HEK293T (cell line): ENCODE measurements around the gene PEX10.

Source experiments
- CTCF ChIA-PET: fragments of 350-600 bp; formaldehyde crosslinking; extraction: SDS; loops from one replicate; lab custom pipeline; 2021; ENCODE audit warnings: antibody characterized with exemption, inconsistent platforms; lab: Yijun Ruan, JAX
- POLR2A ChIA-PET: fragments of 350-600 bp; formaldehyde crosslinking; extraction: SDS; loops from one replicate; lab custom pipeline; 2020; ENCODE audit warnings: antibody characterized with exemption, inconsistent platforms; lab: Yijun Ruan, JAX
- DNase-seq: peaks from one replicate; pipeline ENCODE4 v3.0.0; 2012; ENCODE audit warnings: mixed read lengths; ENCODE audit errors: extremely low spot score
- ARNT ChIP-seq: fragments of 450-650 bp; IDR thresholded peaks from 2 replicates; pipeline ENCODE4 v1.6.1; 2017; ENCODE audit warnings: mild to moderate bottlenecking
- BHLHE40 ChIP-seq: fragments of 450-650 bp; IDR thresholded peaks from 2 replicates; pipeline ENCODE4 v1.6.1; 2016; ENCODE audit warnings: mild to moderate bottlenecking, moderate library complexity, borderline replicate concordance
- CTBP1 ChIP-seq: fragments of 450-650 bp; IDR thresholded peaks from 2 replicates; pipeline ENCODE4 v1.6.1; 2016; ENCODE audit warnings: borderline replicate concordance
- ELF4 ChIP-seq: fragments of 450-650 bp; IDR thresholded peaks from 2 replicates; pipeline ENCODE4 v1.6.1; 2017; ENCODE audit warnings: antibody characterized with exemption
- FOXA1 ChIP-seq: fragments of 450-650 bp; IDR thresholded peaks from 2 replicates; pipeline ENCODE4 v1.6.1; 2016; ENCODE audit warnings: mild to moderate bottlenecking
- FOXK2 ChIP-seq: fragments of 450-650 bp; IDR thresholded peaks from 2 replicates; pipeline ENCODE4 v1.6.1; 2016; ENCODE audit warnings: mild to moderate bottlenecking
- FOXM1 ChIP-seq: fragments of 450-650 bp; IDR thresholded peaks from 2 replicates; pipeline ENCODE4 v1.6.1; 2017; ENCODE audit warnings: mild to moderate bottlenecking, borderline replicate concordance
- HDGF ChIP-seq: fragments of 450-650 bp; IDR thresholded peaks from 2 replicates; pipeline ENCODE4 v1.6.1; 2017; ENCODE audit warnings: antibody characterized with exemption, borderline replicate concordance
- L3MBTL2 ChIP-seq: fragments of 450-650 bp; conservative IDR thresholded peaks from 2 replicates; pipeline ENCODE4 v1.6.1; 2016; ENCODE audit warnings: mild to moderate bottlenecking
- LEF1 ChIP-seq: fragments of 450-650 bp; IDR thresholded peaks from 2 replicates; pipeline ENCODE4 v1.6.1; 2017; ENCODE audit warnings: mild to moderate bottlenecking, borderline replicate concordance
- NFRKB ChIP-seq: fragments of 450-650 bp; IDR thresholded peaks from 2 replicates; pipeline ENCODE4 v1.6.1; 2016; ENCODE audit warnings: mild to moderate bottlenecking, moderate library complexity
- SP1 ChIP-seq: fragments of 450-650 bp; IDR thresholded peaks from 2 replicates; pipeline ENCODE4 v1.6.1; 2017
- SUZ12 ChIP-seq: fragments of 450-650 bp; IDR thresholded peaks from 2 replicates; pipeline ENCODE4 v1.6.1; 2016; ENCODE audit warnings: mild to moderate bottlenecking
- TARDBP ChIP-seq: fragments of 450-650 bp; IDR thresholded peaks from 2 replicates; pipeline ENCODE4 v1.6.1; 2016
- ZNF384 ChIP-seq: fragments of 450-650 bp; IDR thresholded peaks from 2 replicates; pipeline ENCODE4 v1.6.1; 2016
- TF ChIP-seq, protein P1 (sequence below): fragments of 450-650 bp; IDR thresholded peaks from 2 replicates; pipeline ENCODE4 v1.6.1; 2016

The PEX10 gene

GRCh38 chr1:2448098-2448445, 35.7 kb upstream of the PEX10 start:
- DNase-seq, result no peak
- no peak for TF ChIP-seq SUZ12
- no peak for TF ChIP-seq ARNT
- no peak for TF ChIP-seq NFRKB
- TF ChIP-seq ZNF384, result no peak
- TF ChIP-seq FOXM1, result no peak
- CTCF ChIA-PET, result no interaction called here
- POLR2A ChIA-PET, result interaction anchor here (1.1 to 1.4 kb wide), 3 partner anchors 16 to 78 kb away, joined by 3 read pairs; partner anchors contain the start of gene PANK4

GRCh38 chr1:2447276-2448097, 35.1 kb upstream of the PEX10 start:
- no peak for DNase-seq
- TF ChIP-seq FOXK2, result no peak
- no peak for TF ChIP-seq LEF1
- no peak for TF ChIP-seq TARDBP
- TF ChIP-seq, protein P1, sequence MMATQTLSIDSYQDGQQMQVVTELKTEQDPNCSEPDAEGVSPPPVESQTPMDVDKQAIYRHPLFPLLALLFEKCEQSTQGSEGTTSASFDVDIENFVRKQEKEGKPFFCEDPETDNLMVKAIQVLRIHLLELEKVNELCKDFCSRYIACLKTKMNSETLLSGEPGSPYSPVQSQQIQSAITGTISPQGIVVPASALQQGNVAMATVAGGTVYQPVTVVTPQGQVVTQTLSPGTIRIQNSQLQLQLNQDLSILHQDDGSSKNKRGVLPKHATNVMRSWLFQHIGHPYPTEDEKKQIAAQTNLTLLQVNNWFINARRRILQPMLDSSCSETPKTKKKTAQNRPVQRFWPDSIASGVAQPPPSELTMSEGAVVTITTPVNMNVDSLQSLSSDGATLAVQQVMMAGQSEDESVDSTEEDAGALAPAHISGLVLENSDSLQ, result no peak
- no peak for TF ChIP-seq L3MBTL2
- TF ChIP-seq FOXA1, result no peak
- TF ChIP-seq BHLHE40, result no peak
- no peak for TF ChIP-seq FOXM1
- no peak for TF ChIP-seq CTBP1
- no peak for TF ChIP-seq ELF4
- ChIA-PET POLR2A (interaction anchor here (0.8 to 2.0 kb wide), 6 partner anchors 17 to 138 kb away, joined by 3 to 11 read pairs (median 3); partner anchors contain the start of gene PANK4), CTCF (no interaction called here)

GRCh38 chr1:2446861-2447260, 34.5 kb upstream of the PEX10 start:
- TF ChIP-seq, protein P1, result no peak
- TF ChIP-seq FOXA1, result no peak
- no peak for TF ChIP-seq HDGF
- TF ChIP-seq FOXM1, result no peak
- no peak for TF ChIP-seq CTBP1
- no peak for TF ChIP-seq ELF4
- TF ChIP-seq BHLHE40, result no peak
- no peak for TF ChIP-seq ZNF384
- no peak for TF ChIP-seq LEF1
- no peak for TF ChIP-seq FOXK2
- no peak for TF ChIP-seq SP1
- no peak for TF ChIP-seq SUZ12
- no peak for TF ChIP-seq ARNT
- no peak for TF ChIP-seq NFRKB
- CTCF ChIA-PET, result interaction anchor here (0.7 to 0.8 kb wide), 2 partner anchors 13 to 86 kb away, joined by 3 read pairs; no protein-coding TSS in a partner anchor
- POLR2A ChIA-PET, result interaction anchor here (0.8 to 2.0 kb wide), 4 partner anchors 28 to 139 kb away, joined by 3 to 11 read pairs (median 3); partner anchors contain the start of gene PANK4
- DNase-seq, result no peak

- POLR2A ChIA-PET, result interaction anchor here (1.1 to 2.0 kb wide), 2 partner anchors 80 to 139 kb away, joined by 3 to 11 read pairs; partner anchors contain the start of gene PANK4
Measured at GRCh38 chr1:2446394-2446793, 34.0 kb upstream of the PEX10 start.

GRCh38 chr1:2445823-2446215, 33.5 kb upstream of the PEX10 start:
- DNase-seq, result no peak
- ChIA-PET POLR2A (interaction anchor here (2.0 kb wide), 1 partner anchor 80 kb away, joined by 11 read pairs; the partner anchor contains the start of gene PANK4), CTCF (no interaction called here)
- TF ChIP-seq L3MBTL2, result no peak
- TF ChIP-seq, protein P1, result no peak

More at GRCh38 chr1:2446394-2446793, 34.0 kb upstream of the PEX10 start:
- CTCF ChIA-PET, result interaction anchor here (0.7 to 0.8 kb wide), 2 partner anchors 12 to 87 kb away, joined by 3 read pairs; no protein-coding TSS in a partner anchor
- TF ChIP-seq CTBP1, result no peak
- DNase-seq, result no peak

GRCh38 chr1:2445162-2445822, 32.9 kb upstream of the PEX10 start:
- CTCF ChIA-PET, result no interaction called here

More at GRCh38 chr1:2445162-2445822, 32.9 kb upstream of the PEX10 start:
- DNase-seq, result no peak
- no peak for TF ChIP-seq LEF1
- TF ChIP-seq SP1, result no peak
- no peak for TF ChIP-seq ZNF384
- no peak for TF ChIP-seq CTBP1
- TF ChIP-seq ELF4, result no peak
- no peak for TF ChIP-seq HDGF
- TF ChIP-seq FOXM1, result no peak
- no peak for TF ChIP-seq FOXK2
- TF ChIP-seq L3MBTL2, result no peak
- no peak for TF ChIP-seq BHLHE40
- TF ChIP-seq, protein P1, result no peak
- no peak for TF ChIP-seq ARNT
- TF ChIP-seq NFRKB, result no peak
- TF ChIP-seq SUZ12, result no peak
- TF ChIP-seq TARDBP, result no peak
- TF ChIP-seq FOXA1, result no peak
- POLR2A ChIA-PET, result no interaction called here
